Stomach (tissue), 4 donors: ENCODE data around the gene CLEC11A.

Experiments
- EP300 ChIP-seq: sonication (generic); formaldehyde crosslinking; IDR thresholded peaks from one replicate; pipeline ENCODE4 v1.6.1; 2017; ENCODE audit warnings: antibody characterized with exemption
- POLR2A ChIP-seq, 4 donors: fragments of 450-650 bp; IDR thresholded peaks; one replicate each; pipeline ENCODE4 v1.6.1; 2016; ENCODE audit warnings: antibody characterized with exemption in 4 of 4, control low read depth in 2 of 4, mild to moderate bottlenecking in 1 of 4, moderate library complexity in 1 of 4
- POLR2AphosphoS5 ChIP-seq, 3 donors: sonication (generic); formaldehyde crosslinking; IDR thresholded peaks; one replicate each; pipeline ENCODE4 v1.6.1; 2016; ENCODE audit warnings: antibody characterized with exemption in 3 of 3
- TF ChIP-seq, protein P1 (sequence below), 7 experiments: fragments of 450-650 bp in 4 of 7; fragments of 200-600 bp in 3 of 7; sonication (generic) in 3 of 7; IDR thresholded peaks; one replicate each; pipeline ENCODE4 v1.5.1; 2016 to 2019; ENCODE audit warnings: antibody characterized with exemption in 7 of 7, control low read depth in 2 of 7, mild to moderate bottlenecking in 1 of 7

DNA sequence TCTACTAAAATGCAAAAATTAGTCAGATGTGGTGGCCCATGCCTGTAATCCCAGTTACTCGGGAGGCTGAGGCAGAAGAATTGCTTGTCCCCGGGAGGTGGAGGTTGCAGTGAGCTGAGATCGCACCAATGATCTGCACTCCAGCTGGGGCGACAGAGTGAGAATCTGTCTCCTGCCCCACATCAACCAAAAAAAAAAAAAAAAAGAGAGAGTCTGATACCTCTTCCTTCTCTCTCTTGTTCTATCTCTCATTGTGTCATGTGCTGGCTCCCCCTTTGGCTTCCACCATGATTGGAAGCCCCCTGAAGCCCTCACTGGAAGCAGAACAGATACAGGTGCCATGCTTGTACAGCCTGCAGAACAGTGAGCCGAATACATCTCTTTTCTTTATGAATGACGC lies 20.4 kb downstream of the CLEC11A start:
- TF ChIP-seq, protein P1, sequence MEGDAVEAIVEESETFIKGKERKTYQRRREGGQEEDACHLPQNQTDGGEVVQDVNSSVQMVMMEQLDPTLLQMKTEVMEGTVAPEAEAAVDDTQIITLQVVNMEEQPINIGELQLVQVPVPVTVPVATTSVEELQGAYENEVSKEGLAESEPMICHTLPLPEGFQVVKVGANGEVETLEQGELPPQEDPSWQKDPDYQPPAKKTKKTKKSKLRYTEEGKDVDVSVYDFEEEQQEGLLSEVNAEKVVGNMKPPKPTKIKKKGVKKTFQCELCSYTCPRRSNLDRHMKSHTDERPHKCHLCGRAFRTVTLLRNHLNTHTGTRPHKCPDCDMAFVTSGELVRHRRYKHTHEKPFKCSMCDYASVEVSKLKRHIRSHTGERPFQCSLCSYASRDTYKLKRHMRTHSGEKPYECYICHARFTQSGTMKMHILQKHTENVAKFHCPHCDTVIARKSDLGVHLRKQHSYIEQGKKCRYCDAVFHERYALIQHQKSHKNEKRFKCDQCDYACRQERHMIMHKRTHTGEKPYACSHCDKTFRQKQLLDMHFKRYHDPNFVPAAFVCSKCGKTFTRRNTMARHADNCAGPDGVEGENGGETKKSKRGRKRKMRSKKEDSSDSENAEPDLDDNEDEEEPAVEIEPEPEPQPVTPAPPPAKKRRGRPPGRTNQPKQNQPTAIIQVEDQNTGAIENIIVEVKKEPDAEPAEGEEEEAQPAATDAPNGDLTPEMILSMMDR (IDR thresholded peaks at IDR 0.05) = no peak
- no peak for TF ChIP-seq POLR2A (IDR thresholded peaks at IDR 0.05)
- TF ChIP-seq POLR2AphosphoS5 (IDR thresholded peaks at IDR 0.05) = no peak
- TF ChIP-seq EP300 = no peak
